GM21515 (cell line): ENCODE data around the gene CDK18.
"Not testable (repeated sequence)": the region's sequence is repeated elsewhere in the genome, so short reads cannot be mapped to it uniquely, and the experiment has no call there.

Source experiments
- ATAC-seq: cut with Tn5 transposase; IDR thresholded peaks from one replicate; pipeline ENCODE4 v1.9.1; 2021; ENCODE audit not compliant: unreplicated experiment

Gene CDK18

GRCh38 chr1:205504311-205505075 lies at the start of gene CDK18:
CDK18 (plus strand) TSS chr1:205504669; CDS start chr1:205523168, 18,499 bp downstream.
- ATAC-seq, result no peak

- ATAC-seq, result no peak
Measured at GRCh38 chr1:205454903-205455335, 49.5 kb upstream of the CDK18 start.

GRCh38 chr1:205455581-205456382 lies 48.7 kb upstream of the CDK18 start, which contains the start of gene BLACAT1:
BLACAT1 (minus strand) TSS chr1:205456045.
- ATAC-seq, result no peak

- ATAC-seq, result no peak
Measured at GRCh38 chr1:205456383-205456867, 48.0 kb upstream of the CDK18 start.

- no peak for ATAC-seq
Measured at GRCh38 chr1:205456868-205457745, 47.4 kb upstream of the CDK18 start.

- ATAC-seq, result no peak
Measured at GRCh38 chr1:205458777-205459566, 45.5 kb upstream of the CDK18 start.

- ATAC-seq, result no peak
Measured at GRCh38 chr1:205465392-205465791, 39.1 kb upstream of the CDK18 start.

- ATAC-seq, result no peak
Measured at GRCh38 chr1:205466595-205467220, 37.8 kb upstream of the CDK18 start.

GRCh38 chr1:205470131-205470530 lies 34.3 kb upstream of the CDK18 start:
- no peak for ATAC-seq

GRCh38 chr1:205472737-205473441 lies 31.6 kb upstream of the CDK18 start:
- no peak for ATAC-seq

- no peak for ATAC-seq
Measured at GRCh38 chr1:205473475-205473874, 31.0 kb upstream of the CDK18 start.

GRCh38 chr1:205473966-205474365 lies 30.5 kb upstream of the CDK18 start:
- ATAC-seq, result no peak

- ATAC-seq, result no peak
Measured at GRCh38 chr1:205474571-205474970, 29.9 kb upstream of the CDK18 start.

GRCh38 chr1:205475855-205476254 lies 28.6 kb upstream of the CDK18 start:
- no peak for ATAC-seq

GRCh38 chr1:205476648-205477047 lies 27.8 kb upstream of the CDK18 start:
- ATAC-seq, result no peak

- ATAC-seq, result no peak
Measured at GRCh38 chr1:205477121-205477758, 27.2 kb upstream of the CDK18 start.

- no peak for ATAC-seq
Measured at GRCh38 chr1:205477759-205478247, 26.7 kb upstream of the CDK18 start.

GRCh38 chr1:205478985-205479384 lies 25.5 kb upstream of the CDK18 start:
- not testable (repeated sequence) for ATAC-seq
